GM23338 (cell line): ENCODE results near the gene MEF2D. TPM values are rescaled to one million over a fixed set of nuclear protein-coding genes. Genes with fewer than 3 reads are reported as not detected.
A peak's percentile ranks its signal among the peaks of the same experiment; 100 is the strongest.

Source experiments
- ATAC-seq: fragments of 200-7000 bp; cut with Tn5 transposase; 3 replicates; pipeline ENCODE4 v1.9.1; 2020
- DNase-seq: peaks from one replicate; pipeline ENCODE4 v3.0.0-alpha.2; 2015; ENCODE audit warnings: low spot score
- H2AFZ ChIP-seq: fragments of 200-600 bp; sonication (generic); 2 replicates; pipeline ENCODE4 v1.8.0; 2016; ENCODE audit warnings: antibody characterized with exemption, mild to moderate bottlenecking, moderate library complexity
- H3F3A ChIP-seq: fragments of 200-600 bp; sonication (generic); replicated peaks from 2 replicates; pipeline ENCODE4 v1.8.0; 2017; ENCODE audit warnings: antibody characterized with exemption, mixed run types, low read depth
- H3K27ac ChIP-seq: fragments of 200-600 bp; sonication (generic); 2 replicates; pipeline ENCODE4 v1.6.1; 2016; ENCODE audit warnings: low read depth
- H3K27me3 ChIP-seq: fragments of 200-600 bp; sonication (generic); 2 replicates; pipeline ENCODE4 v1.8.0; 2016; ENCODE audit warnings: mild to moderate bottlenecking, mixed run types, moderate library complexity; ENCODE audit not compliant: insufficient read depth
- H3K36me3 ChIP-seq: fragments of 200-600 bp; sonication (generic); 2 replicates; pipeline ENCODE4 v1.8.0; 2016; ENCODE audit warnings: mild to moderate bottlenecking; ENCODE audit not compliant: insufficient read depth
- H3K4me1 ChIP-seq: fragments of 200-600 bp; sonication (generic); 2 replicates; pipeline ENCODE4 v1.8.0; 2016; ENCODE audit warnings: mild to moderate bottlenecking, moderate library complexity; ENCODE audit not compliant: insufficient read depth
- H3K4me2 ChIP-seq: fragments of 200-600 bp; sonication (generic); 2 replicates; pipeline ENCODE4 v1.7.1; 2017; ENCODE audit warnings: mixed run types
- H3K4me3 ChIP-seq: fragments of 200-600 bp; sonication (generic); 2 replicates; pipeline ENCODE4 v1.6.1; 2016; ENCODE audit warnings: mixed run types
- H3K79me2 ChIP-seq: fragments of 200-600 bp; sonication (generic); replicated peaks from 2 replicates; pipeline ENCODE4 v1.8.0; 2017; ENCODE audit warnings: mild to moderate bottlenecking; ENCODE audit not compliant: insufficient read depth
- H3K9me2 ChIP-seq: fragments of 200-600 bp; sonication (generic); 2 replicates; pipeline ENCODE4 v1.8.0; 2017; ENCODE audit not compliant: insufficient read depth
- H4K20me1 ChIP-seq: fragments of 200-600 bp; sonication (generic); replicated peaks from 2 replicates; pipeline ENCODE4 v1.8.0; 2017; ENCODE audit warnings: mild to moderate bottlenecking; ENCODE audit not compliant: insufficient read depth
- H3K27ac Mint-ChIP-seq: 2 replicates; pipeline ENCODE4 v1.8.0; 2020; ENCODE audit warnings: inconsistent platforms, mild to moderate bottlenecking, moderate library complexity, mixed read lengths
- H3K27me3 Mint-ChIP-seq: 3 replicates; pipeline ENCODE4 v1.8.0; 2022; ENCODE audit warnings: low read depth, mild to moderate bottlenecking, moderate library complexity, mixed read lengths, inconsistent platforms; ENCODE audit not compliant: insufficient read depth, poor library complexity
- H3K36me3 Mint-ChIP-seq: 3 replicates; pipeline ENCODE4 v1.8.0; 2021; ENCODE audit warnings: low read depth, mild to moderate bottlenecking, inconsistent platforms, moderate library complexity, mixed read lengths
- H3K4me1 Mint-ChIP-seq: 3 replicates; pipeline ENCODE4 v1.8.0; 2020; ENCODE audit warnings: mild to moderate bottlenecking, inconsistent platforms, mixed read lengths
- H3K4me3 Mint-ChIP-seq: 3 replicates; pipeline ENCODE4 v1.8.0; 2021; ENCODE audit warnings: moderate library complexity, mild to moderate bottlenecking, inconsistent platforms, mixed read lengths
- H3K9me3 Mint-ChIP-seq: 3 replicates; pipeline ENCODE4 v1.8.0; 2020; ENCODE audit warnings: moderate library complexity, mild to moderate bottlenecking, inconsistent platforms, mixed read lengths
- EZH2 ChIP-seq: fragments of 200-600 bp; sonication (generic); IDR thresholded peaks from one replicate; pipeline ENCODE4 v1.8.0; 2017; ENCODE audit warnings: antibody characterized with exemption, mild to moderate bottlenecking, low read depth; ENCODE audit not compliant: unreplicated experiment
- NANOG ChIP-seq: IDR thresholded peaks from 2 replicates; pipeline ENCODE4 v1.6.1; 2016; ENCODE audit warnings: antibody characterized with exemption, borderline replicate concordance
- STAT1 ChIP-seq: IDR thresholded peaks from one replicate; pipeline ENCODE4 v1.6.1; 2016; ENCODE audit warnings: antibody characterized with exemption; ENCODE audit not compliant: unreplicated experiment
- ZNF114 ChIP-seq: fragments of 250-450 bp; sonication (Bioruptor Pico); IDR thresholded peaks from 2 replicates; pipeline ENCODE4 v1.5.0; 2020; ENCODE audit warnings: mild to moderate bottlenecking, moderate library complexity
- ZNF331 ChIP-seq: fragments of 250-450 bp; sonication (Bioruptor Pico); IDR thresholded peaks from 2 replicates; pipeline ENCODE4 v1.5.0; 2020; ENCODE audit warnings: low read depth, mild to moderate bottlenecking, moderate library complexity
- polyA plus RNA-seq: library from polyadenylated mRNA; unstranded; fragments of >200 nt; fragmentation: Nextera tagmentation; extraction: Ambion mirVana; gene quantifications from 2 replicates; pipeline ENCODE4 v1.2.1, GENCODE V29; 2016
- total RNA-seq: library from RNA; depleted of rRNA; stranded (reverse); fragments of >200 nt; shearing (Covaris generic); gene quantifications from 2 replicates; pipeline ENCODE4 v1.2.3, GENCODE V29; 2014
- TF ChIP-seq, protein P1 (sequence below): IDR thresholded peaks from one replicate; pipeline ENCODE4 v1.6.1; 2018; ENCODE audit warnings: antibody characterized with exemption; ENCODE audit not compliant: unreplicated experiment

Gene MEF2D
- total and polyA plus RNA-seq, 2 experiments from 2014 or later, result 10.6 to 15.5 TPM

GRCh38 chr1:156499194-156499841, 1.3 kb downstream of the MEF2D start:
- no peak overlapping the region for H2AFZ ChIP-seq

GRCh38 chr1:156498432-156499193, 2.0 kb downstream of the MEF2D start:
- Histone ChIP-seq H3K4me1 (peaks cover 69% of the 10 kb centered on the region), H3K27ac (0 out of 2 replicates have a peak overlapping the region, but pooled peaks have one; percentile 74), H3K4me2 (peak overlapping the region; percentile 94), H4K20me1 (peaks cover 11% of the 10 kb centered on the region), H3K79me2 (peaks cover 57% of the 10 kb centered on the region), H3K36me3 (no peaks in the 10 kb centered on the region), H3F3A (peaks cover 15% of the 10 kb centered on the region), H3K4me3 (peak overlapping the region; percentile 98), H3K9me2 (no peaks in the 10 kb centered on the region; the same call in 1 of the 2 replicates), H3K27me3 (no peaks in the 10 kb centered on the region), H2AFZ (no peak overlapping the region)
- H3K27me3 Mint-ChIP-seq, result peaks cover 19% of the 10 kb centered on the region
- no peaks in the 10 kb centered on the region for H3K9me3 Mint-ChIP-seq
- H3K4me1 Mint-ChIP-seq, result peaks cover 74% of the 10 kb centered on the region
- no peak for TF ChIP-seq STAT1
- TF ChIP-seq EZH2, result no peak
- no peak for TF ChIP-seq ZNF331
- TF ChIP-seq, protein P1, sequence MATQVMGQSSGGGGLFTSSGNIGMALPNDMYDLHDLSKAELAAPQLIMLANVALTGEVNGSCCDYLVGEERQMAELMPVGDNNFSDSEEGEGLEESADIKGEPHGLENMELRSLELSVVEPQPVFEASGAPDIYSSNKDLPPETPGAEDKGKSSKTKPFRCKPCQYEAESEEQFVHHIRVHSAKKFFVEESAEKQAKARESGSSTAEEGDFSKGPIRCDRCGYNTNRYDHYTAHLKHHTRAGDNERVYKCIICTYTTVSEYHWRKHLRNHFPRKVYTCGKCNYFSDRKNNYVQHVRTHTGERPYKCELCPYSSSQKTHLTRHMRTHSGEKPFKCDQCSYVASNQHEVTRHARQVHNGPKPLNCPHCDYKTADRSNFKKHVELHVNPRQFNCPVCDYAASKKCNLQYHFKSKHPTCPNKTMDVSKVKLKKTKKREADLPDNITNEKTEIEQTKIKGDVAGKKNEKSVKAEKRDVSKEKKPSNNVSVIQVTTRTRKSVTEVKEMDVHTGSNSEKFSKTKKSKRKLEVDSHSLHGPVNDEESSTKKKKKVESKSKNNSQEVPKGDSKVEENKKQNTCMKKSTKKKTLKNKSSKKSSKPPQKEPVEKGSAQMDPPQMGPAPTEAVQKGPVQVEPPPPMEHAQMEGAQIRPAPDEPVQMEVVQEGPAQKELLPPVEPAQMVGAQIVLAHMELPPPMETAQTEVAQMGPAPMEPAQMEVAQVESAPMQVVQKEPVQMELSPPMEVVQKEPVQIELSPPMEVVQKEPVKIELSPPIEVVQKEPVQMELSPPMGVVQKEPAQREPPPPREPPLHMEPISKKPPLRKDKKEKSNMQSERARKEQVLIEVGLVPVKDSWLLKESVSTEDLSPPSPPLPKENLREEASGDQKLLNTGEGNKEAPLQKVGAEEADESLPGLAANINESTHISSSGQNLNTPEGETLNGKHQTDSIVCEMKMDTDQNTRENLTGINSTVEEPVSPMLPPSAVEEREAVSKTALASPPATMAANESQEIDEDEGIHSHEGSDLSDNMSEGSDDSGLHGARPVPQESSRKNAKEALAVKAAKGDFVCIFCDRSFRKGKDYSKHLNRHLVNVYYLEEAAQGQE, result peak; percentile 59
- no peak for TF ChIP-seq NANOG
- peak overlapping the region; percentile 18 for H3K27ac Mint-ChIP-seq
- peak overlapping the region; percentile 91 for H3K4me3 Mint-ChIP-seq
- peaks cover 6% of the 10 kb centered on the region; the same call in 2 of the 3 replicates for H3K36me3 Mint-ChIP-seq
- DNase-seq (peak; percentile 60), ATAC-seq (peak; percentile 5)

More at GRCh38 chr1:156499194-156499841, 1.3 kb downstream of the MEF2D start:
- Histone ChIP-seq H3K4me1 (peaks cover 70% of the 10 kb centered on the region), H3K9me2 (no peaks in the 10 kb centered on the region; the same call in 1 of the 2 replicates), H3K4me2 (peak overlapping the region; percentile 94), H3K4me3 (peak overlapping the region; percentile 98), H3K79me2 (peaks cover 53% of the 10 kb centered on the region), H3K27me3 (no peaks in the 10 kb centered on the region), H3F3A (peaks cover 15% of the 10 kb centered on the region), H3K36me3 (no peaks in the 10 kb centered on the region), H4K20me1 (peaks cover 11% of the 10 kb centered on the region; the same call in 1 of the 2 replicates), H3K27ac (0 out of 2 replicates have a peak overlapping the region, but pooled peaks have one; percentile 74)
- peaks cover 6% of the 10 kb centered on the region; the same call in 2 of the 3 replicates for H3K36me3 Mint-ChIP-seq
- peaks cover 22% of the 10 kb centered on the region for H3K27me3 Mint-ChIP-seq
- no peak overlapping the region for H3K27ac Mint-ChIP-seq
- H3K4me1 Mint-ChIP-seq, result peaks cover 74% of the 10 kb centered on the region
- DNase-seq, result peak; percentile 74
- no peak for TF ChIP-seq ZNF114 (CRISPR knock-in tag)
- peak; percentile 16 for ATAC-seq
- no peaks in the 10 kb centered on the region for H3K9me3 Mint-ChIP-seq
- H3K4me3 Mint-ChIP-seq, result peak overlapping the region; percentile 91
